ENCODE results near the gene ARID3B.
"Not testable (repeated sequence)": the region's sequence is repeated elsewhere in the genome, so short reads cannot be mapped to it uniquely, and the experiment has no call there.

The ARID3B gene

GRCh38 chr15:74578496-74578994, 37.5 kb downstream of the ARID3B start:
- DNase-seq: no peak

GRCh38 chr15:74579001-74579400, 38.0 kb downstream of the ARID3B start:
- no peak for DNase-seq

GRCh38 chr15:74580538-74581350, 39.7 kb downstream of the ARID3B start:
- no peak for DNase-seq

- DNase-seq: no peak
These were observed 43.2 kb downstream of the ARID3B start for GRCh38 chr15:74584204-74584603.

- peak; percentile 62 for DNase-seq
These were observed 43.8 kb downstream of the ARID3B start for GRCh38 chr15:74584779-74585178.

- no peak for DNase-seq
These were observed 44.2 kb downstream of the ARID3B start for GRCh38 chr15:74585191-74585590.

- no peak for DNase-seq
These were observed 44.8 kb downstream of the ARID3B start for GRCh38 chr15:74585857-74586256.

GRCh38 chr15:74589826-74590225, 48.8 kb downstream of the ARID3B start:
- DNase-seq: no peak

- no peak for DNase-seq
These were observed 51.2 kb downstream of the ARID3B start for GRCh38 chr15:74592222-74592621.

GRCh38 chr15:74593122-74593521, 52.1 kb downstream of the ARID3B start:
- DNase-seq: no peak

GRCh38 chr15:74594455-74594854, 53.4 kb downstream of the ARID3B start:
- no peak for DNase-seq

GRCh38 chr15:74595271-74595670, 54.3 kb downstream of the ARID3B start:
- DNase-seq: no peak

GRCh38 chr15:74596736-74597135, 55.7 kb downstream of the ARID3B start:
- not testable (repeated sequence) for DNase-seq

GRCh38 chr15:74597146-74597705, 56.2 kb downstream of the ARID3B start:
- DNase-seq: not testable (repeated sequence)

- peak; percentile 96 for DNase-seq
These were observed 57.3 kb downstream of the ARID3B start for GRCh38 chr15:74598126-74598842.

- no peak for DNase-seq
These were observed 58.1 kb downstream of the ARID3B start for GRCh38 chr15:74599156-74599555.

GRCh38 chr15:74603026-74603788, 62.2 kb downstream of the ARID3B start:
- DNase-seq: no peak

GRCh38 chr15:74603789-74604705, 63.0 kb downstream of the ARID3B start:
- DNase-seq: no peak

GRCh38 chr15:74604983-74605794, 64.2 kb downstream of the ARID3B start:
- no peak for DNase-seq

- no peak for DNase-seq
These were observed 64.8 kb downstream of the ARID3B start for GRCh38 chr15:74605795-74606150.

GRCh38 chr15:74608786-74609185, 67.8 kb downstream of the ARID3B start:
- DNase-seq: no peak

All from OCI-M1 (cell line).